GM23248 (cell line): ENCODE data around the gene GCC1. TPM values are rescaled to one million over a fixed set of nuclear protein-coding genes. Genes with fewer than 3 reads are reported as not detected.
"Not testable (repeated sequence)": the region's sequence is repeated elsewhere in the genome, so short reads cannot be mapped to it uniquely, and the experiment has no call there.

ENCODE experiments used
- DNase-seq: peaks from one replicate; pipeline ENCODE4 v3.0.0-alpha.2; 2015
- H2AFZ ChIP-seq: fragments of 200-600 bp; sonication (generic); 2 replicates; pipeline ENCODE4 v1.6.1; 2016; ENCODE audit warnings: antibody characterized with exemption
- H3F3A ChIP-seq: fragments of 200-600 bp; sonication (generic); 2 replicates; pipeline ENCODE4 v1.6.1; 2016; ENCODE audit warnings: mild to moderate bottlenecking, antibody characterized with exemption, mixed run types; ENCODE audit not compliant: insufficient read depth
- H3K27ac ChIP-seq: fragments of 200-600 bp; sonication (generic); 2 replicates; pipeline ENCODE4 v1.5.1; 2016; ENCODE audit warnings: mild to moderate bottlenecking
- H3K27me3 ChIP-seq: fragments of 200-600 bp; sonication (generic); replicated peaks from 2 replicates; pipeline ENCODE4 v1.6.1; 2016; ENCODE audit warnings: mild to moderate bottlenecking; ENCODE audit not compliant: insufficient read depth
- H3K36me3 ChIP-seq: fragments of 200-600 bp; sonication (generic); 2 replicates; pipeline ENCODE4 v1.6.1; 2016; ENCODE audit warnings: low read depth, mild to moderate bottlenecking
- H3K4me1 ChIP-seq: fragments of 200-600 bp; sonication (generic); 2 replicates; pipeline ENCODE4 v1.6.1; 2016; ENCODE audit warnings: mild to moderate bottlenecking; ENCODE audit not compliant: insufficient read depth
- H3K4me2 ChIP-seq: fragments of 200-600 bp; sonication (generic); one replicate; pipeline ENCODE4 v1.6.1; 2016; ENCODE audit warnings: mild to moderate bottlenecking; ENCODE audit not compliant: unreplicated experiment
- H3K4me3 ChIP-seq: fragments of 200-600 bp; sonication (generic); 2 replicates; pipeline ENCODE4 v1.5.1; 2016; ENCODE audit warnings: mild to moderate bottlenecking
- H3K79me2 ChIP-seq: fragments of 200-600 bp; sonication (generic); 2 replicates; pipeline ENCODE4 v1.6.1; 2016; ENCODE audit warnings: mild to moderate bottlenecking; ENCODE audit not compliant: insufficient read depth
- H3K9ac ChIP-seq: fragments of 200-600 bp; sonication (generic); 2 replicates; pipeline ENCODE4 v1.6.1; 2016; ENCODE audit warnings: mild to moderate bottlenecking
- H3K9me2 ChIP-seq: fragments of 200-600 bp; sonication (generic); 2 replicates; pipeline ENCODE4 v1.6.1; 2016; ENCODE audit warnings: mixed run types, mild to moderate bottlenecking, moderate library complexity; ENCODE audit not compliant: insufficient read depth
- H3K9me3 ChIP-seq: fragments of 200-600 bp; sonication (generic); one replicate; pipeline ENCODE4 v1.6.1; 2017; ENCODE audit warnings: low read depth
- H4K20me1 ChIP-seq: fragments of 200-600 bp; sonication (generic); 2 replicates; pipeline ENCODE4 v1.6.0; 2016; ENCODE audit not compliant: insufficient read depth
- EZH2 ChIP-seq: fragments of 200-600 bp; sonication (generic); IDR thresholded peaks from 2 replicates; pipeline ENCODE4 v1.6.1; 2018; ENCODE audit warnings: antibody characterized with exemption, mild to moderate bottlenecking; ENCODE audit not compliant: insufficient read depth, poor library complexity, severe bottlenecking
- EZH2phosphoT487 ChIP-seq: fragments of 200-600 bp; sonication (generic); IDR thresholded peaks from 2 replicates; pipeline ENCODE4 v1.6.1; 2018; ENCODE audit warnings: antibody characterized with exemption, moderate library complexity, mild to moderate bottlenecking, low read depth; ENCODE audit not compliant: insufficient read depth
- WGBS, 2 experiments: methylation state at CpG; one replicate each; pipeline ENCODE4 v1.1.6; 2015 to 2017; ENCODE audit warnings: low lambda C conversion rate in 2 of 2, low coverage in 1 of 2; ENCODE audit errors: missing lambda C conversion rate in 2 of 2; 5-methylcytosine and 5-hydroxymethylcytosine counted together
- in situ Hi-C: fragments of 300-500 bp; cut with MboI; formaldehyde crosslinking; loops from 2 replicates; pipeline ENCODE4 v1.15.0; 2020
- polyA plus RNA-seq: library from polyadenylated mRNA; unstranded; fragments of >200 nt; fragmentation: Nextera tagmentation; extraction: Ambion mirVana; gene quantifications from 2 replicates; pipeline ENCODE4 v1.2.1, GENCODE V29; 2016
- total RNA-seq: library from RNA; depleted of rRNA; stranded (reverse); fragments of >200 nt; shearing (Covaris generic); gene quantifications from 2 replicates; pipeline ENCODE4 v1.2.3, GENCODE V29; 2014

The GCC1 gene
- total and polyA plus RNA-seq, 2 experiments from 2014 or later = 13.8 to 17.9 TPM

DNA sequence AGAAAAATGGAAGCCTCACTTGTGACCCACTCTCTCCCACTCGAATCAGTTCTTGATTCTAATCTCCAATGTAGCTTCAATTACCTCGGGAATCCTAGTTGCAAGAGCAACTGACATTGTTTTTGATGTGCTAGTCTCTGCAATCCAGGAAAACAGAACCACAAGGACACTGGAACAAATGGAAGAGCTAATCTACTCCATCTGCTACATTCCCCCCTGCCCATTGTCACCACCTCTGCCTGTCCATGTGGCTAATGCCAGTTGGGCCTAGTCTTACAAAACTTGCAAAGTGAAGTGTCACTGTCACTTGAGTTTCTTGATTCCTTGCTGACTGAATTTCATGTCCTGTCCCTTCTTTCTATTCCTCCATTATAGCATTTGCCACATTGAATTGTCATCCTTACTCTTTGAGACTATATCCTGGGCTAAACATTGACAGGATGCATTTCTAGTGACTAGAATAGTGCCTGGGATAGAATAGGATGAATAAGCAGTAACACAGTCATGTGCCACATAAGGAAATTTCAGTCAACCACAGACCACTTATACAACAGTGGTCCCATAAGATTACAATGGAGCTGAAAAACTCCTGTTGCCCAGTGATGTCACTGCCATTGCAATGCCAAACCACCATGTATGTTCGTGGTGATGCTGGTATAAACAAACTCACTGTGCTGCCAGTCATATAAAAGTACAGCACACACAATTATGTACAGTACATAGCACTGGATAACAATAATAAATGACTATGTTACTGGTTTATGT is 13.5 kb downstream of the GCC1 start:
- Histone ChIP-seq H2AFZ (no peak overlapping the region), H3F3A (no peaks in the 10 kb centered on the region), H3K27ac (no peak overlapping the region), H3K79me2 (no peaks in the 10 kb centered on the region), H3K4me2 (no peak overlapping the region), H3K4me1 (no peaks in the 10 kb centered on the region), H3K27me3 (no peaks in the 10 kb centered on the region), H3K36me3 (no peaks in the 10 kb centered on the region), H4K20me1 (no peaks in the 10 kb centered on the region), H3K4me3 (no peak overlapping the region), H3K9me2 (no peaks in the 10 kb centered on the region), H3K9ac (no peak overlapping the region), H3K9me3 (no peaks in the 10 kb centered on the region)
- TF ChIP-seq EZH2phosphoT487 (no peak), EZH2 (no peak)
- DNase-seq = no peak
- 64 to 72% methylated on average over 3 of the region's 3 CpGs for WGBS, 2 experiments
- in situ Hi-C loops = no loop called here

DNA sequence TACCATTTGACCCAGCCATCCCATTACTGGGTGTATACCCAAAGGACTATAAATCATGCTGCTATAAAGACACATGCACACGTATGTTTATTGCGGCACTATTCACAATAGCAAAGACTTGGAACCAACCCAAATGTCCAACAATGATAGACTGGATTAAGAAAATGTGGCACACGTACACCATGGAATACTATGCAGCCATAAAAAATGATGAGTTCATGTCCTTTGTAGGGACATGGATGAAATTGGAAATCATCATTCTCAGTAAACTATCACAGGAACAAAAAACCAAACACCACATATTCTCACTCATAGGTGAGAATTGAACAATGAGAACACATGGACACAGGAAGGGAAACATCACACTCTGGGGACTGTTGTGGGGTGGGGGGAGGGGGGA is 17.4 kb downstream of the GCC1 start:
- H3K9me2 ChIP-seq, H3K27ac ChIP-seq, DNase-seq, H3K79me2 ChIP-seq, H3K4me1 ChIP-seq, H4K20me1 ChIP-seq, H2AFZ ChIP-seq, H3K27me3 ChIP-seq, in situ Hi-C loops, H3K9me3 ChIP-seq, H3K4me3 ChIP-seq, H3K9ac ChIP-seq, H3F3A ChIP-seq, H3K36me3 ChIP-seq, H3K4me2 ChIP-seq: not testable (repeated sequence)
- no CpG with 5 or more reads among the region's 3 CpGs for WGBS, 2 experiments

DNA sequence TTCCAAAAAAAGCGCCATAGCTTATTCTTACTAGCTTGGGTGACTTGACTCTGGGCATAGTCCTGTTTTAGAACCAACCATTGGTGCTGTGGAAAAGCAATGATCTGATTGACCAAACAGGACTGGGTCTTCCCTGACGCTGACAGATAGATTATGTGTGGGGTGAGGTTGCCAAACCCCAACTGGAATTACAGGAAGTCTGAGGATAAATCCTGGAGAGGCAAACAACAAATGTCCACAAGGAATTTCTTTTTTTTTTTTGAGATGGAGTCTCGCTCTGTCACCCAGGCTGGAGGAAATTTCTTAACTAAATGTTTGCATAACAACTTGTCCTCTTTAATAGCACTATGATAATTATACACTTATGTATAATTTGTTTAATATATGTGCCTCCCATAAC is 19.2 kb downstream of the GCC1 start:
- no peak overlapping the region for H2AFZ ChIP-seq
- H4K20me1 ChIP-seq = no peaks in the 10 kb centered on the region
- no peak for DNase-seq
- no peak overlapping the region for H3K9ac ChIP-seq
- no peaks in the 10 kb centered on the region for H3F3A ChIP-seq
- H3K9me3 ChIP-seq = no peaks in the 10 kb centered on the region
- no peaks in the 10 kb centered on the region for H3K9me2 ChIP-seq
- TF ChIP-seq EZH2 = no peak
- H3K4me3 ChIP-seq = no peak overlapping the region
- no peak overlapping the region for H3K4me2 ChIP-seq
- in situ Hi-C loops = no loop called here
- H3K79me2 ChIP-seq = no peaks in the 10 kb centered on the region
- no peaks in the 10 kb centered on the region for H3K4me1 ChIP-seq
- no peaks in the 10 kb centered on the region for H3K27me3 ChIP-seq
- no peak overlapping the region for H3K27ac ChIP-seq
- H3K36me3 ChIP-seq = no peaks in the 10 kb centered on the region
- WGBS, 2 experiments = 73% methylated on average over 3 of the region's 3 CpGs

DNA sequence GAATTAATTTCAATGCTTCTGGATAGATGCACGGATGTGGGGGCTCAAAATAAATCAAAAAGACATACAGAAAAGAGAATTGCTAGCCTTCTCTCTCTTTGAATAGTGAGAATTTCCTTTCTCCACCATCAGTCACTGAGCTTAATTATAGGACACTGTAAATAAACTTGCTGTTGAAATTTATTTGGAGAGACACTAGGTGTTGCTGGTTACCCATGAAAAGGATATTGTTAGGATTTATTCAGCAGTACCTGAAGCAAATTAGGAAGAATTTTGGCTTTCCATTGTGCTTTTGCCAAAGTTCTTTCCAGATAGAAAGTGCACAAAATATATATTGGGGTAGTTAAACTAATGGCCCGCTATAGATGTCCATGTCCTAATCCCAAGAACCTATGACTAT is 27.6 kb downstream of the GCC1 start:
- H4K20me1 ChIP-seq = no peaks in the 10 kb centered on the region
- H3K9ac ChIP-seq = no peak overlapping the region
- H3K9me3 ChIP-seq = no peaks in the 10 kb centered on the region
- H3K4me1 ChIP-seq = no peaks in the 10 kb centered on the region
- no peaks in the 10 kb centered on the region for H3K9me2 ChIP-seq
- no peak for DNase-seq
- H3K4me3 ChIP-seq = no peak overlapping the region
- H3K27ac ChIP-seq = no peak overlapping the region
- in situ Hi-C loops = no loop called here
- no peak overlapping the region for H2AFZ ChIP-seq
- H3K79me2 ChIP-seq = no peaks in the 10 kb centered on the region
- 45% methylated on average over 2 of the region's 2 CpGs for WGBS, 2 experiments
- no peak overlapping the region for H3K4me2 ChIP-seq
- no peaks in the 10 kb centered on the region for H3F3A ChIP-seq
- TF ChIP-seq EZH2phosphoT487 = no peak
- TF ChIP-seq EZH2 = no peak
- H3K27me3 ChIP-seq = no peaks in the 10 kb centered on the region
- H3K36me3 ChIP-seq = no peaks in the 10 kb centered on the region

DNA sequence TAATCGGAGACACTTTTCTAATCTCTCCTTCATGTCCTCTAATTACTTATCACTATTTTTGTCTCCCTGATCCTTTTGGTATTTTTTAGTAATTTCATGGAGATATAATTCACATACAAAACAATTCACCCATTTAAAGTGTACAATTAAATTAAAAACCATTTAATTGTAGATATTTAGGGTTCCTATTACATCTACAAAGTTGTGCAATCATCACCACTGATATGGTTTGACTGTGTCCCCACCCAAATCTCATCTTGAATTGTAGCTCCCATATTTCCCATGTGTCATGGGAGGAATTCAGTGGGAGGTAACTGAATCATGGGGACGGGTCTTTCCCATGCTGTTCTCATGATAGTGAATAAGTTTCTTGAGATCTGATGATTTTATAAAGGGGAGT is 29.0 kb downstream of the GCC1 start:
- no peaks in the 10 kb centered on the region for H3K79me2 ChIP-seq
- H3K4me1 ChIP-seq = no peaks in the 10 kb centered on the region
- no peak overlapping the region for H3K9ac ChIP-seq
- no peaks in the 10 kb centered on the region for H3K36me3 ChIP-seq
- TF ChIP-seq EZH2 = no peak
- no peak for TF ChIP-seq EZH2phosphoT487
- 46 to 53% methylated on average over 2 of the region's 2 CpGs for WGBS, 2 experiments
- H3K4me2 ChIP-seq = no peak overlapping the region
- in situ Hi-C loops = no loop called here
- no peak overlapping the region for H3K27ac ChIP-seq
- H3F3A ChIP-seq = no peaks in the 10 kb centered on the region
- H4K20me1 ChIP-seq = no peaks in the 10 kb centered on the region
- DNase-seq = no peak
- H3K27me3 ChIP-seq = no peaks in the 10 kb centered on the region
- H3K9me2 ChIP-seq = no peaks in the 10 kb centered on the region
- no peaks in the 10 kb centered on the region for H3K9me3 ChIP-seq
- H3K4me3 ChIP-seq = no peak overlapping the region
- H2AFZ ChIP-seq = no peak overlapping the region
